ENCODE measurements around the gene NBAS.

NBAS gene

DNA sequence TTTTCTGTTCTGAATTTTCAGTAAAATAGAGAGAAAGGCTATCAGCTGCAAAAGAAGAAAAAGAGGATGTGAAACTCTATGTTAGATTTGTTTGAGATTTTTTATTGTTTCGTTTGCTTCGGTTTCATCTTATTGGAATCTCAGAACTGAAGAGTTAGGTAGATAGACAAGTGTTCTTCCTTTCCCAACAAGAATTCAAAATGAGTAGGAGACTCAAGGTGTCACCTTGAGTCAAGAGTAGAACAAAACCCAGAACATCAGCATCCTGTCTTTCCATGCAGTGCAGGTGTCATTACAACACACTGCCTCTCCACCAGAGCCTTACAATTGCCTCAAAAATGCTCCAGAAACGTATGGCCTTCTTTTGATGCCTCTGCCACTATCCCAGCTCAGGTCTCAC is 21.1 kb downstream of the NBAS start:
- in situ Hi-C loops (cut with HindIII; ENCODE audit: low sequenced_read_pairs) = no loop called here
- no peak for DNase-seq (ENCODE audit: low read depth)
- TF ChIP-seq, protein P1, sequence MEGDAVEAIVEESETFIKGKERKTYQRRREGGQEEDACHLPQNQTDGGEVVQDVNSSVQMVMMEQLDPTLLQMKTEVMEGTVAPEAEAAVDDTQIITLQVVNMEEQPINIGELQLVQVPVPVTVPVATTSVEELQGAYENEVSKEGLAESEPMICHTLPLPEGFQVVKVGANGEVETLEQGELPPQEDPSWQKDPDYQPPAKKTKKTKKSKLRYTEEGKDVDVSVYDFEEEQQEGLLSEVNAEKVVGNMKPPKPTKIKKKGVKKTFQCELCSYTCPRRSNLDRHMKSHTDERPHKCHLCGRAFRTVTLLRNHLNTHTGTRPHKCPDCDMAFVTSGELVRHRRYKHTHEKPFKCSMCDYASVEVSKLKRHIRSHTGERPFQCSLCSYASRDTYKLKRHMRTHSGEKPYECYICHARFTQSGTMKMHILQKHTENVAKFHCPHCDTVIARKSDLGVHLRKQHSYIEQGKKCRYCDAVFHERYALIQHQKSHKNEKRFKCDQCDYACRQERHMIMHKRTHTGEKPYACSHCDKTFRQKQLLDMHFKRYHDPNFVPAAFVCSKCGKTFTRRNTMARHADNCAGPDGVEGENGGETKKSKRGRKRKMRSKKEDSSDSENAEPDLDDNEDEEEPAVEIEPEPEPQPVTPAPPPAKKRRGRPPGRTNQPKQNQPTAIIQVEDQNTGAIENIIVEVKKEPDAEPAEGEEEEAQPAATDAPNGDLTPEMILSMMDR (IDR thresholded peaks at IDR 0.05; ENCODE audit: low read depth, low read length, missing control alignments) = no peak
- H3K4me3 ChIP-seq (ENCODE audit: low read depth, low read length) = no peak overlapping the region

DNA sequence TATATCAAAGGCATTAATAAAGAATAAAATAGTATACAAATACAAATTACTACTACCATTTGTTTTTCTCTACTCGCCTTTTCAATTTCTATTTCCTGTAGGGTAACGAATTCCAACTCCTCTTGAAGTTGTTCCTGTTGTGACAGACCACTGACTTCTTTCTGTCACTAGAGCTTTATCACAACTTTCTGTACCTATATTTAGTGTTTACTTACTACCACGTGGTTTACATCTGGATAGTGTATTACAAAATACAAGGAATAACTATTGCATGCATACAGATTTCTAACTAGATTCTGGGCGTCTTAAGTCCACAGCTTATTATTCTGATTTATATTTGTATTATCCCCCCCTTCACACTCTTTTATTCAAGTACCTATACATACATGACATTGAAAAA is 22.3 kb downstream of the NBAS start:
- no peak for DNase-seq (ENCODE audit: low read depth)
- no peak overlapping the region for H3K4me3 ChIP-seq (ENCODE audit: low read depth, low read length)
- in situ Hi-C loops (cut with HindIII; ENCODE audit: low sequenced_read_pairs) = no loop called here
- TF ChIP-seq, protein P1 (IDR thresholded peaks at IDR 0.05; ENCODE audit: low read depth, low read length, missing control alignments) = no peak

DNA sequence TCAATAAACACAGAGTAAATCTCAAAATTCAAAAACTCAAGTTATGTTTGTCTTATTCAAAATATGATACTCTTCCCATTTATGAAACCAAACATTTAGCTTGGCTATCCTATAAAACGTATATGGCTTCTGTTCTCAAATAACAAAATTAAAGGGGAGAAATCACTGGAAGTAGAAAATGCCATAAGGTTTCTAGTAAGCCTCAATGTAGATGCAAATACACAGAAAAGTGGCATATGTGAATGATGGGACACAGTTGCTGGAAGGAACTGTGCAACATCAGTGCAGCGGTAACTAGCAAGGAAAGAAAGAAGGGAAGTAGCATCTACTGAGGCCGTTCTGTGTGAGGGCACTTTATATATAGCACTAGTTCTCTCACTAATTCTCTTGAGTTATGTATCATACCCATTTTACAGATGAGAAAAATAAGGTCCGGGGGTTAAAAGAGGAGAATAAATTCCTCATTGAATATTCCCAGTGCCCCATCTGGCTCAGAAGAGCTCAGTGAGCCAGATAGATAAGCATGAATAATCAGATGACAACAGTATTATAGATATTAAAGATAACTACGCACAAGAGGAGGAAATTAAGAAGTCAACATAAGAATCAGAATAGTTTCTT is 27.2 kb downstream of the NBAS start:
- in situ Hi-C loops (cut with HindIII; ENCODE audit: low sequenced_read_pairs) = no loop called here
- no peak for DNase-seq (ENCODE audit: low read depth)
- TF ChIP-seq, protein P1 (IDR thresholded peaks at IDR 0.05; ENCODE audit: low read depth, low read length, missing control alignments) = no peak
- H3K4me3 ChIP-seq (ENCODE audit: low read depth, low read length) = no peak overlapping the region

DNA sequence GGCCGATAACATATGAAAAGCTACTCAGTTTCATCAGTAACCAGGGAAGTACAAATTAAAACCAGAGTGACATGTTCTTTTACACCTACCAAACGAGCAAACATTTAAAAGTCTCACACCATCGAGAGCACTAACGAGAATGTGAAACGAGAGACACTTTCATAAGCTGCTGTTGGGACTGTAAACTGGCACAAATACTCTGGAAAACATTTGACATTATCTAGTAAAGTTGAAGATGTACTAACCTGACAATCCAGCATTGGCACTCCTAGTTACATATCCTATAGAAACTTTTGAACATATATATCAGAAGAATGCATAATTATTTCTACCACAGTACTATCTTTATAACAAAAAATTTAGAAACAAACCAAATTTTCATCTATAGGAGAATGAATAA is 28.1 kb downstream of the NBAS start:
- no peak for DNase-seq (ENCODE audit: low read depth)
- in situ Hi-C loops (cut with HindIII; ENCODE audit: low sequenced_read_pairs) = no loop called here
- H3K4me3 ChIP-seq (ENCODE audit: low read depth, low read length) = no peak overlapping the region
- TF ChIP-seq, protein P1 (IDR thresholded peaks at IDR 0.05; ENCODE audit: low read depth, low read length, missing control alignments) = no peak

DNA sequence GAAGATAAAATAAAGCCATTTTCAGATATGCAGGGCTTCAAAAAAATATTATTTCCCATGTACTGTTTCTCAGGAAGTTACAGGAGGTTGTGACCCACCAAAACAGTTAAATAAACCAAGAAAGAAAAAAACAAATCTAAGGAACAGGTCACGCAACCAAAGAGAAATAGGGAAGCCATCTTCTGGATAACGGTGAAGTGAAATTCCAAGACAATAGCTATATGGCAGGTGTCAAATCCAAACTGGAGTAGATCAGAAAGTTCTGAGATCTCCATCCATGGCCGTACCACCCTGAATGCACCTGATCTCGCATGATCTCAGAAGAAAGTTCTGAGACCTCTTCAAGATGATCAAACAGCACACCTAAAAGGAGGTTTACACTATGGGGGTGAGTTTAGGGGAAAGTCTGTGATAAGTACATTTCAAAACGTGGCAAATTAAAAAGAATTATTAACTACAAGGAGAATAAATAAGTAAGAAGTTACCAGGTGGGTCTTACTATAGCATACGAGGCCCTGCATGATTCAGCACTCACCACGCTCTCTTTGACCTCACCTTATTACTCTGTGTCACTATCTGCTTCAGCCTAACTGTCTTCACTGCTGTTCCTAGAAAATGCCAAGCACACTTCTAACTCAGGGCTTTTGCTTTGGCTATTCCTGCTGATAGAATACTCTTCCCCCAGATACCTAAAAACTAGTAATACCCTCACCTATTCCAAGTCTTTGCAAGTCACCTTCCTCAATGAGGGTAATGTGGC is 29.9 kb downstream of the NBAS start:
- TF ChIP-seq, protein P1 (IDR thresholded peaks at IDR 0.05; ENCODE audit: low read depth, low read length, missing control alignments) = no peak
- DNase-seq (ENCODE audit: low read depth) = no peak
- in situ Hi-C loops (cut with HindIII; ENCODE audit: low sequenced_read_pairs) = no loop called here
- H3K4me3 ChIP-seq (ENCODE audit: low read depth, low read length) = no peak overlapping the region

DNA sequence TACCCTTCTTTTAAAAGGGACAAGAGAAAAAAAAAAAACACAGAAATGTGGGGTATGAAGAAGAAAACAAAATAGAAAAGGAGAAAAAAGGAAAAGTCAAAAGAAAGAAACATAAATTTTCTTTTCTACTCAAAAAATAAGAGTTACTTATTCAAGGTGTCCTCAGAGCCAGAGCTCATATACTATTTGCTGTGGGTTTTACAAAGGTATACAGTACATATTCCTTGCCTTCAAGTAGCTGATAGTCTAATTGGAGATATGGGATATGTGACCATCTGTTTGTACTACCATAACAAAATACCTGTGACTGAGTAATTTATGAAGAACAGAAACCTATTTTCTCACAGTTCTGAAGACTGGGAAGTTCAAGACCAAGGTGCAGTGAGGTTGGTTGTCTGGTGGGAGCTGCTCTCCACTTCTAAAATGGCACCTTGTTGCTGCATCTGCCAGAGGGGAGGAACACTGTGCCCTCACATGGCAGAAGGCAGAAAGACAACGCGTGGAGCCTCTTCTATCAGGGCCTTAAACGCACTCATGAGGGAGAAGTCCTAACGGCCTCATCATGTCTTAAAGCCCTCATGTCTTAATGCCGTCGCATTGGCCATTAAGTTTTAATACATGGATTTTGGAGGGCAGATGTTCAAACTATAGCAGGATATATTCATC is 33.9 kb downstream of the NBAS start:
- no peak overlapping the region for H3K4me3 ChIP-seq (ENCODE audit: low read depth, low read length)
- in situ Hi-C loops (cut with HindIII; ENCODE audit: low sequenced_read_pairs) = no loop called here
- no peak for DNase-seq (ENCODE audit: low read depth)
- TF ChIP-seq, protein P1 (IDR thresholded peaks at IDR 0.05; ENCODE audit: low read depth, low read length, missing control alignments) = no peak
